CD4-positive, alpha-beta T cell (primary cell): ENCODE measurements around the gene PROSER2. TPM values are rescaled to one million over a fixed set of nuclear protein-coding genes. Genes with fewer than 3 reads are reported as not detected.

Experiments
- ATAC-seq: fragments of 200-7000 bp; cut with Tn5 transposase; one replicate; pipeline ENCODE4 v1.10.0; 2022; ENCODE audit warnings: mild to moderate bottlenecking; ENCODE audit not compliant: poor library complexity
- CTCF ChIA-PET: fragments of 350-600 bp; sonication (Branson Sonifier 250); formaldehyde crosslinking; loops from one replicate; lab custom pipeline; 2021; ENCODE audit warnings: antibody characterized with exemption, inconsistent platforms; lab: Charles Lee
- POLR2A ChIA-PET: fragments of 350-600 bp; sonication (Branson Sonifier 250); formaldehyde crosslinking; loops from one replicate; lab custom pipeline; 2021; ENCODE audit warnings: antibody characterized with exemption, inconsistent platforms; lab: Charles Lee
- DNase-seq, 14 experiments: peaks; one replicate each; pipeline ENCODE4 v3.0.0-alpha.2; 2013 to 2020; ENCODE audit warnings: mixed read lengths in 2 of 14
- H3K27ac ChIP-seq, 2 donors: one replicate each; pipeline versions ENCODE4 v1.5.1 to v1.7.0; 2013; ENCODE audit warnings: low read length in 2 of 2, low read depth in 1 of 2, mild to moderate bottlenecking in 1 of 2
- H3K27me3 ChIP-seq, 2 experiments: 1 replicate in 1 of 2; 2 replicates in 1 of 2; pipeline versions ENCODE4 v1.6.1 to v1.7.0; 2013; ENCODE audit warnings: low read length in 2 of 2, control low read depth in 1 of 2, mild to moderate bottlenecking in 1 of 2, moderate library complexity in 1 of 2; ENCODE audit not compliant: insufficient read depth in 2 of 2, control insufficient read depth in 1 of 2
- H3K36me3 ChIP-seq: one replicate; pipeline ENCODE4 v1.6.1; 2013; ENCODE audit warnings: low read length, control low read depth; ENCODE audit not compliant: insufficient read depth
- H3K4me1 ChIP-seq: one replicate; pipeline ENCODE4 v1.6.1; 2013; ENCODE audit warnings: low read length, control low read depth; ENCODE audit not compliant: insufficient read depth
- H3K4me3 ChIP-seq: one replicate; pipeline ENCODE4 v1.5.1; 2013; ENCODE audit warnings: mild to moderate bottlenecking, low read length, moderate library complexity
- H3K9me3 ChIP-seq, 2 experiments: 1 replicate in 1 of 2; 2 replicates in 1 of 2; pipeline versions ENCODE4 v1.6.1 to v1.7.0; 2013; ENCODE audit warnings: low read length in 2 of 2, mild to moderate bottlenecking in 2 of 2, control low read depth in 1 of 2, moderate library complexity in 1 of 2; ENCODE audit not compliant: control insufficient read depth in 1 of 2, insufficient read depth in 1 of 2
- H3K27ac Mint-ChIP-seq: one replicate; pipeline ENCODE4 v1.8.0; 2020; ENCODE audit warnings: mixed read lengths
- H3K27me3 Mint-ChIP-seq: one replicate; pipeline ENCODE4 v1.8.0; 2021; ENCODE audit warnings: mixed read lengths
- H3K36me3 Mint-ChIP-seq: one replicate; pipeline ENCODE4 v1.8.0; 2021; ENCODE audit warnings: low read depth, mixed read lengths
- H3K4me1 Mint-ChIP-seq: one replicate; pipeline ENCODE4 v1.8.0; 2021; ENCODE audit warnings: low read depth, mixed read lengths
- H3K4me3 Mint-ChIP-seq: one replicate; pipeline ENCODE4 v1.8.0; 2020; ENCODE audit warnings: mild to moderate bottlenecking, mixed read lengths
- H3K9me3 Mint-ChIP-seq: one replicate; pipeline ENCODE4 v1.8.0; 2020; ENCODE audit warnings: mixed read lengths
- intact Hi-C, 2 experiments: fragments of 100-400 bp; cut with DNase I in 1 of 2; cut with micrococcal nuclease in 1 of 2; formaldehyde crosslinking; loops; one replicate each; pipeline versions ENCODE4 v1.15.1 to v1.9.0; 2023 to 2025; cut with DNase I, micrococcal nuclease
- total RNA-seq, 174 experiments: library from RNA in 2 of 174; stranded (reverse) in 2 of 174; gene quantifications; one replicate each; pipeline ENCODE4 v1.2.3 and lab custom pipeline; 2021 to 2026
- TF ChIP-seq, protein P1 (sequence below): fragments of 200-600 bp; IDR thresholded peaks from one replicate; pipeline ENCODE4 v1.8.0; 2022; ENCODE audit warnings: antibody characterized with exemption, mild to moderate bottlenecking

The PROSER2 gene
- total RNA-seq, 2 experiments from 2014 or later: 1.1 TPM

DNA sequence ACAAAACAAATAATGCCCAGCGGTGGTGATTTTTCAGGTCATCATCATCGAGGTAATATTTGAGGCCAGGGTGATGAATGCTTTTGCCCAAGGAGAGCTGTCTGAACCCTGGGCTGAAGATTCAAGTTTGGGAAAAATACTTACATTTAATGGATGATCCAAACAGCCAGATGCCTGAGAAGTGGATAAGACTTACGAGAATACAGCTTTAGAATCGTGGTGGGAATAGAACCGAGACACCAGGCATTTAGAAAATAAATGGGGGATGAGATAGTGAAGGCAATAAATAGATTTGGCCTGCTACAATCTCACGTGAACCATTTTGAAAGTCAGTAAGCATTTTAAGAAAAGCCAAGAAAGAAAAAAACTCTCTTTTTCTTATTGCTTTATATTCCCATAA lies 12.2 kb upstream of the PROSER2 start:
- no peaks in the 10 kb centered on the region for H3K4me1 Mint-ChIP-seq
- intact Hi-C loops: no loop called here
- no peak overlapping the region for H3K27ac Mint-ChIP-seq
- Histone ChIP-seq H3K27ac (no peak overlapping the region), H3K4me1 (no peaks in the 10 kb centered on the region), H3K36me3 (no peaks in the 10 kb centered on the region), H3K9me3 (no peaks in the 10 kb centered on the region), H3K27me3 (no peaks in the 10 kb centered on the region), H3K4me3 (no peak overlapping the region)
- ChIA-PET POLR2A (no interaction called here), CTCF (interaction anchor here (2.1 kb wide), 1 partner anchor 8 kb away, joined by 5 read pairs; no protein-coding TSS in a partner anchor)
- H3K4me3 Mint-ChIP-seq: no peak overlapping the region
- no peaks in the 10 kb centered on the region for H3K36me3 Mint-ChIP-seq
- DNase-seq: no peak
- H3K9me3 Mint-ChIP-seq: no peaks in the 10 kb centered on the region
- TF ChIP-seq, protein P1, sequence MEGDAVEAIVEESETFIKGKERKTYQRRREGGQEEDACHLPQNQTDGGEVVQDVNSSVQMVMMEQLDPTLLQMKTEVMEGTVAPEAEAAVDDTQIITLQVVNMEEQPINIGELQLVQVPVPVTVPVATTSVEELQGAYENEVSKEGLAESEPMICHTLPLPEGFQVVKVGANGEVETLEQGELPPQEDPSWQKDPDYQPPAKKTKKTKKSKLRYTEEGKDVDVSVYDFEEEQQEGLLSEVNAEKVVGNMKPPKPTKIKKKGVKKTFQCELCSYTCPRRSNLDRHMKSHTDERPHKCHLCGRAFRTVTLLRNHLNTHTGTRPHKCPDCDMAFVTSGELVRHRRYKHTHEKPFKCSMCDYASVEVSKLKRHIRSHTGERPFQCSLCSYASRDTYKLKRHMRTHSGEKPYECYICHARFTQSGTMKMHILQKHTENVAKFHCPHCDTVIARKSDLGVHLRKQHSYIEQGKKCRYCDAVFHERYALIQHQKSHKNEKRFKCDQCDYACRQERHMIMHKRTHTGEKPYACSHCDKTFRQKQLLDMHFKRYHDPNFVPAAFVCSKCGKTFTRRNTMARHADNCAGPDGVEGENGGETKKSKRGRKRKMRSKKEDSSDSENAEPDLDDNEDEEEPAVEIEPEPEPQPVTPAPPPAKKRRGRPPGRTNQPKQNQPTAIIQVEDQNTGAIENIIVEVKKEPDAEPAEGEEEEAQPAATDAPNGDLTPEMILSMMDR: no peak
- H3K27me3 Mint-ChIP-seq: peaks cover 10% of the 10 kb centered on the region
- ATAC-seq: no peak

DNA sequence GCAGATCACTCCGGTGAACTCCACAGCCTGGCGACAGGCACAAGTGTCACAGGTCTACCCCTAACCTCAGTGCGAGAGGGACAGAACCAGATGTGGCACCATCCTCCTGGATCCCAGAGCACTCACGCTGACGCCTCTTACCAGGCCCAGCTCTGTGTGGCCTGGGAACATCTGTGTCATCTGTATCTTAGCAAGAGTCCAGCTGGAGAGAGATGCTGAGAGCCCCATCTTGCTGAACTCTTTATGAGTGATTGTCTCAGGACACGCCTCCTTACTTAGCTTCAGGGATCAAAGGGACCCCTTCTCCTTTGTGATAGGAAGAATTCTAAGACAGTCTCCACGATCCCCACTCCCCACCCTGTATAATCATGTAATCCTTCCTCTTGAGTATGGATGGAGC lies 10.0 kb upstream of the PROSER2 start:
- H3K4me3 Mint-ChIP-seq: no peak overlapping the region
- no peak overlapping the region for H3K4me3 ChIP-seq
- H3K27me3 ChIP-seq: no peaks in the 10 kb centered on the region
- no peak overlapping the region for H3K27ac ChIP-seq
- ChIA-PET CTCF (no interaction called here), POLR2A (no interaction called here)
- H3K36me3 Mint-ChIP-seq: no peaks in the 10 kb centered on the region
- H3K9me3 Mint-ChIP-seq: no peaks in the 10 kb centered on the region
- TF ChIP-seq, protein P1: no peak
- H3K36me3 ChIP-seq: no peaks in the 10 kb centered on the region
- ATAC-seq (no peak), DNase-seq (no peak)
- intact Hi-C loops: no loop called here
- no peak overlapping the region for H3K27ac Mint-ChIP-seq
- no peaks in the 10 kb centered on the region for H3K4me1 Mint-ChIP-seq
- no peaks in the 10 kb centered on the region for H3K9me3 ChIP-seq
- no peaks in the 10 kb centered on the region for H3K4me1 ChIP-seq
- H3K27me3 Mint-ChIP-seq: peaks cover 10% of the 10 kb centered on the region

DNA sequence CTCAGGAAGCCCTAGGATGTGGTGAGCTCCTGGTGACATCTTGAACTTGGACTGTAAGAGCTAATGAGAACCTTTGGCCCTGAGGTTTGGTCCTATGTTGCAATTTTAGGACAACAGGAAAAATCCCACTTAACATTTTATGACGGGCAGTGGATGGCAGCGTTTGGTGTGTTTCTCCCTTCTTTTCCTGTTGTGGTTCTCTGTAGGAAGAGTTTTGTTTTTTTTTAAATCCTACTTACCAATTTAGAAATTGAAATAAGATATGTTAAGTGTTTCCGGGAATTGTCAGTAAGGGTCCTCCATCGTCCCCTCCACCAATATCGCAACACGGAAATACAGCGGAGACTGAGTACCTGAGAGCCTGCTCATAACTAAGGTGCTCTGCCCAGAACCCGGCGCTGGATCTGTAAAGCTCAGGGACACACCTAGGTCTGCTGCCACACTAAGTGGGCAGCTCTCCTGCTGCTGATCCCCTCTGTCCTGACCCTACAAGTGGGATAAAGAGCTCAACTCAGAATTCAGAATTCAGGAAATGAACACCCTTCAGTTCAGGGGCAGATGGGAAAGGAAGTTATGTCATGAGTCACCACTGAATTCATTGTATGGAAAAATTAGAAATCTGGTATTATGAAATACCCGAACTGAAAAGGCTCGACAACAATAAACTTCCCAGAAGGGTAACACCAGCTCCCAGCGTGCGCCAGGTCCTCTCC lies 9.1 kb upstream of the PROSER2 start:
- Histone ChIP-seq H3K9me3 (no peaks in the 10 kb centered on the region), H3K4me3 (no peak overlapping the region), H3K27ac (no peak overlapping the region), H3K27me3 (peaks cover 0 to 2% of the 10 kb centered on the region in 2 experiments), H3K36me3 (no peaks in the 10 kb centered on the region), H3K4me1 (no peaks in the 10 kb centered on the region)
- ATAC-seq: no peak
- DNase-seq: no peak
- H3K9me3 Mint-ChIP-seq: no peaks in the 10 kb centered on the region
- intact Hi-C loops: no loop called here
- peaks cover 10% of the 10 kb centered on the region for H3K27me3 Mint-ChIP-seq
- ChIA-PET CTCF (no interaction called here), POLR2A (no interaction called here)
- no peak overlapping the region for H3K27ac Mint-ChIP-seq
- no peaks in the 10 kb centered on the region for H3K4me1 Mint-ChIP-seq
- TF ChIP-seq, protein P1: no peak
- no peak overlapping the region for H3K4me3 Mint-ChIP-seq
- no peaks in the 10 kb centered on the region for H3K36me3 Mint-ChIP-seq
